GM18498 (cell line): ENCODE data around the gene RNF187.
"Not testable (repeated sequence)": the region's sequence is repeated elsewhere in the genome, so short reads cannot be mapped to it uniquely, and the experiment has no call there.

Source experiments
- ATAC-seq: cut with Tn5 transposase; IDR thresholded peaks from one replicate; pipeline ENCODE4 v1.9.1; 2021; ENCODE audit warnings: mild to moderate bottlenecking, moderate library complexity; ENCODE audit not compliant: unreplicated experiment

Gene RNF187

GRCh38 chr1:228486596-228487335 lies 416 bp upstream of the RNF187 start:
- ATAC-seq, result peak; percentile 66

GRCh38 chr1:228488125-228488817 lies 1.1 kb downstream of the RNF187 start:
- ATAC-seq, result no peak

GRCh38 chr1:228488818-228489674 lies 1.9 kb downstream of the RNF187 start:
- ATAC-seq, result no peak

GRCh38 chr1:228490120-228491078 lies 3.2 kb downstream of the RNF187 start:
- no peak for ATAC-seq

- no peak for ATAC-seq
Observed at GRCh38 chr1:228493141-228494043, 6.2 kb downstream of the RNF187 start.

GRCh38 chr1:228494044-228494353 lies 6.8 kb downstream of the RNF187 start:
- ATAC-seq, result no peak

- no peak for ATAC-seq
Observed at GRCh38 chr1:228494391-228494790, 7.2 kb downstream of the RNF187 start.

GRCh38 chr1:228494970-228495853 lies 8.0 kb downstream of the RNF187 start:
- no peak for ATAC-seq

- no peak for ATAC-seq
Observed at GRCh38 chr1:228496084-228496483, 8.9 kb downstream of the RNF187 start.

- no peak for ATAC-seq
Observed at GRCh38 chr1:228496494-228496893, 9.3 kb downstream of the RNF187 start.

GRCh38 chr1:228497206-228497605 lies 10.0 kb downstream of the RNF187 start:
- no peak for ATAC-seq

GRCh38 chr1:228497817-228498216 lies 10.6 kb downstream of the RNF187 start:
- no peak for ATAC-seq

- no peak for ATAC-seq
Observed at GRCh38 chr1:228500143-228500734, 13.1 kb downstream of the RNF187 start.

- ATAC-seq, result peak; percentile 94
Observed at GRCh38 chr1:228500901-228501871, 14.0 kb downstream of the RNF187 start.

GRCh38 chr1:228502522-228502921 lies 15.3 kb downstream of the RNF187 start:
- no peak for ATAC-seq

- ATAC-seq, result not testable (repeated sequence)
Observed at GRCh38 chr1:228505944-228506343, 18.8 kb downstream of the RNF187 start.
